ENCODE data around the gene QRICH1.

DNA sequence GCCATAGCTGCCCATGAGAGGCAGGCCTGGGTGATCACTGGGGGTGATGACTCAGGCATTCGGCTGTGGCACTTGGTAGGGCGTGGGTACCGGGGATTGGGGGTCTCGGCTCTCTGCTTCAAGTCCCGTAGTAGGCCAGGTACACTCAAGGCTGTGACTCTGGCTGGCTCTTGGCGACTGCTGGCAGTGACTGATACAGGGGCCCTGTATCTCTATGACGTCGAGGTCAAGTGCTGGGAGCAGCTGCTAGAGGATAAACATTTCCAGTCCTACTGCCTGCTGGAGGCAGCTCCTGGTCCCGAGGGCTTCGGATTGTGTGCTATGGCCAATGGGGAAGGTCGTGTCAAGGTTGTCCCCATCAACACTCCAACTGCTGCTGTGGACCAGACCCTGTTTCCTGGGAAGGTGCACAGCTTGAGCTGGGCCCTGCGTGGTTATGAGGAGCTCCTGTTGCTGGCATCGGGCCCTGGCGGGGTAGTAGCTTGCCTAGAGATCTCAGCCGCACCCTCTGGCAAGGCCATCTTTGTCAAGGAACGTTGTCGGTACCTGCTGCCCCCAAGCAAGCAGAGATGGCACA is 81.3 kb downstream of the QRICH1 start:
- no peak for TF ChIP-seq ISX (CRISPR knock-in tag; conservative IDR thresholded peaks at IDR 0.05)
- TF ChIP-seq ZNF747 (CRISPR knock-in tag; IDR thresholded peaks at IDR 0.05; ENCODE audit: borderline replicate concordance), result no peak
- TF ChIP-seq ZNF563 (CRISPR knock-in tag; IDR thresholded peaks at IDR 0.05), result no peak
- TF ChIP-seq CTCF (CRISPR knock-in tag; IDR thresholded peaks at IDR 0.05), result no peak
- no peak for TF ChIP-seq ZMYM3 (CRISPR knock-in tag; IDR thresholded peaks at IDR 0.05)
- no peak for TF ChIP-seq POLR2A (IDR thresholded peaks at IDR 0.05; ENCODE audit: insufficient read depth in 1 of 2, low read depth in 2 of 2, low read length in 2 of 2)
- no peak for TF ChIP-seq CERS6 (CRISPR knock-in tag; IDR thresholded peaks at IDR 0.05)
- TF ChIP-seq KLF11 (CRISPR knock-in tag; IDR thresholded peaks at IDR 0.05), result no peak
- TF ChIP-seq FOXM1 (CRISPR knock-in tag; IDR thresholded peaks at IDR 0.05), result no peak
- TF ChIP-seq MED1 (CRISPR knock-in tag; IDR thresholded peaks at IDR 0.05), result no peak

All from HepG2 (cell line).